GM21528 (cell line): Measurements from ENCODE around the gene ASL.
"Not testable (repeated sequence)": the region's sequence is repeated elsewhere in the genome, so short reads cannot be mapped to it uniquely, and the experiment has no call there.

Experiments
- ATAC-seq: cut with Tn5 transposase; IDR thresholded peaks from one replicate; pipeline ENCODE4 v1.9.1; 2021; ENCODE audit warnings: mild to moderate bottlenecking, moderate library complexity; ENCODE audit not compliant: unreplicated experiment, low FRiP score

ASL gene

GRCh38 chr7:66072208-66072607 lies 3.4 kb upstream of the ASL start:
- not testable (repeated sequence) for ATAC-seq

GRCh38 chr7:66076462-66077329 lies 1.1 kb downstream of the ASL start:
- no peak for ATAC-seq

- no peak for ATAC-seq
Observed at GRCh38 chr7:66078067-66078466, 2.4 kb downstream of the ASL start.

GRCh38 chr7:66082083-66082482 lies 6.5 kb downstream of the ASL start:
- ATAC-seq = no peak

GRCh38 chr7:66082886-66083415 lies 7.3 kb downstream of the ASL start:
- ATAC-seq = no peak

- ATAC-seq = no peak
Observed at GRCh38 chr7:66083677-66084076, 8.1 kb downstream of the ASL start.

GRCh38 chr7:66088861-66089838 lies 13.5 kb downstream of the ASL start:
- no peak for ATAC-seq

- no peak for ATAC-seq
Observed at GRCh38 chr7:66092654-66093053, 17.0 kb downstream of the ASL start.

GRCh38 chr7:66095010-66095409 lies 19.4 kb downstream of the ASL start:
- ATAC-seq = no peak

- ATAC-seq = no peak
Observed at GRCh38 chr7:66099232-66099550, 23.6 kb downstream of the ASL start.

- ATAC-seq = peak; percentile 62
Observed at GRCh38 chr7:66099551-66100407, 24.2 kb downstream of the ASL start.

- ATAC-seq = no peak
Observed at GRCh38 chr7:66100408-66101050, 24.9 kb downstream of the ASL start.

GRCh38 chr7:66102168-66102567 lies 26.5 kb downstream of the ASL start:
- not testable (repeated sequence) for ATAC-seq

GRCh38 chr7:66103994-66104393 lies 28.4 kb downstream of the ASL start:
- ATAC-seq = not testable (repeated sequence)

GRCh38 chr7:66105263-66105748 lies 29.7 kb downstream of the ASL start:
- ATAC-seq = no peak

GRCh38 chr7:66108410-66108809 lies 32.8 kb downstream of the ASL start:
- not testable (repeated sequence) for ATAC-seq

GRCh38 chr7:66110856-66111255 lies 35.2 kb downstream of the ASL start:
- no peak for ATAC-seq

- ATAC-seq = peak; percentile 93
Observed at GRCh38 chr7:66114743-66115649, 39.4 kb downstream of the ASL start, which contains the start of gene CRCP. Gene CRCP (plus strand): TSS chr7:66114847. CDS start chr7:66114963, 116 bp downstream.
